AG09319 (cell line): Measurements from ENCODE around the gene ASB7.

Experiments
- DNase-seq: peaks from one replicate; pipeline ENCODE4 v3.0.0-alpha.2; 2010; ENCODE audit warnings: low read depth; ENCODE audit errors: extremely low read depth
- TF ChIP-seq, protein P1 (sequence below): IDR thresholded peaks from 2 replicates; pipeline ENCODE4 v1.5.1; 2011; ENCODE audit warnings: low read depth, mild to moderate bottlenecking, inconsistent platforms, low read length, moderate library complexity

Gene ASB7

DNA sequence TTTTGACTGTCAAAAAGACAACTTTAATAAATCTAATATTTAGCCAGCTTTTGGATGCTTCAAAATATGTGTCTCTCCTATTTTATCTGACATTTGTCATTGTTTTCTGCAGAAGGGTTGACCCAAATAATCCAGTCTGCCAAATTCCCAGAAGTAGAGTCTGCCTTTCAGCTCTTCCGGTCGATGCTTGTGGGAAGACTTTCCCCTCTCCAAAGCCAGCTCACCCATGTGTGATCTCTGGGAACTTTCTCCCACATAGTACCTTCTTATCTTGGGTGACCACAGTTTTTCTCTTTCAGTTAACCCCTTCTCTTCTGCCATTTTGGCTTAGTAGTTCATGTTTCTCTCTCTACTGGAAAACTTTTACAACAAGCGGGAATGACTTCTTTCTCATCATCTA, 94.1 kb downstream of the ASB7 start:
- TF ChIP-seq, protein P1, sequence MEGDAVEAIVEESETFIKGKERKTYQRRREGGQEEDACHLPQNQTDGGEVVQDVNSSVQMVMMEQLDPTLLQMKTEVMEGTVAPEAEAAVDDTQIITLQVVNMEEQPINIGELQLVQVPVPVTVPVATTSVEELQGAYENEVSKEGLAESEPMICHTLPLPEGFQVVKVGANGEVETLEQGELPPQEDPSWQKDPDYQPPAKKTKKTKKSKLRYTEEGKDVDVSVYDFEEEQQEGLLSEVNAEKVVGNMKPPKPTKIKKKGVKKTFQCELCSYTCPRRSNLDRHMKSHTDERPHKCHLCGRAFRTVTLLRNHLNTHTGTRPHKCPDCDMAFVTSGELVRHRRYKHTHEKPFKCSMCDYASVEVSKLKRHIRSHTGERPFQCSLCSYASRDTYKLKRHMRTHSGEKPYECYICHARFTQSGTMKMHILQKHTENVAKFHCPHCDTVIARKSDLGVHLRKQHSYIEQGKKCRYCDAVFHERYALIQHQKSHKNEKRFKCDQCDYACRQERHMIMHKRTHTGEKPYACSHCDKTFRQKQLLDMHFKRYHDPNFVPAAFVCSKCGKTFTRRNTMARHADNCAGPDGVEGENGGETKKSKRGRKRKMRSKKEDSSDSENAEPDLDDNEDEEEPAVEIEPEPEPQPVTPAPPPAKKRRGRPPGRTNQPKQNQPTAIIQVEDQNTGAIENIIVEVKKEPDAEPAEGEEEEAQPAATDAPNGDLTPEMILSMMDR = no peak

More for the DNA sequence above, 94.1 kb downstream of the ASB7 start:
- DNase-seq = no peak
